ENCODE results near the gene SLTM. TPM values are rescaled to one million over a fixed set of nuclear protein-coding genes. Genes with fewer than 3 reads are reported as not detected.

Gene SLTM
- total and polyA plus RNA-seq, 7 experiments from 2014 or later = 56.3 to 166 (median 151) TPM

DNA sequence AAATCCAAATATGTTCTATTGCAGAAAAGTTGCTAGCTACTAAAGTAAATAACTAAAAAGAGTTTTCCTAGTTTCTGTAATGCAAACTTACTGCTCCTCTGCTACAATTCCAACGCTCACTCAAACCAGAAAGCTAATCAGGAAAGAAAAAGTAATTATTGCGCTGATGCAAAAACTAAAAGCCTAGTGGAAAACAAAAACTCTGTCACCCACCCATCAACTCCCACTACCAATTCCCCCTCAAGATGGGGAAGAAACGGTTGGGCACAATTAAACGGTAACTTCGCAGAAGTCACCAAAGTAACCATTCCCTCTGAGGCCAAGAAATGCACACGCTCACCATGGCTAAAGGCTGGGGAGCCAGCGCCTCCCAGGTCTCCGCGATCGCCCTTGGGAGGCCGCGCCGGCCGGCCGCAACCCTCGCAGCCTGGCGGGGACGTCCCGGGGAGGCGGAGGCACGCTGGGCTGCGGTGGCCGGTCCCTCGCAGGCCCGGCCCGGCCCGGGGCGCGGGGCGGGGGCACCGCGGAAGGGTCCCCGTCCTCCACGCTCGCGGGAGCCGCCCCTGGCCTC is 684 bp downstream of the SLTM start:
- Histone ChIP-seq H3K27me3 (ENCODE audit: control insufficient read depth in 2 of 2, insufficient read depth in 2 of 2, low read length in 2 of 2) (no peaks in the 10 kb centered on the region), H3K4me1 (ENCODE audit: control insufficient read depth in 2 of 2, insufficient read depth in 2 of 2, low read length in 2 of 2) (peaks cover 19 to 21% of the 10 kb centered on the region in 2 donors), H3K27ac (ENCODE audit: low read depth, low read length) (peak overlapping the region; percentile 93), H3K36me3 (ENCODE audit: control insufficient read depth in 2 of 3, insufficient read depth in 3 of 3, low read length in 3 of 3) (peaks cover 0 to 21% (median 4%) of the 10 kb centered on the region in 3 experiments), H3K4me3 (ENCODE audit: low read length) (peak overlapping the region; percentile 91), H3K9me3 (ENCODE audit: control insufficient read depth in 2 of 3, low read length in 3 of 3) (no peaks in the 10 kb centered on the region)
- ATAC-seq (no peak), DNase-seq (no peak)
- peaks cover 0 to 4% (median 0%) of the 10 kb centered on the region in 11 donors for H3K9me3 Mint-ChIP-seq
- POLR2A ChIA-PET = interaction anchor here (1.3 to 1.4 kb wide), 3 partner anchors 10 to 287 kb away, joined by 4 to 5 read pairs (median 4); partner anchors contain the start of gene MINDY2
- H3K27ac Mint-ChIP-seq = peak overlapping the region; percentile 91 to 100 (median 97)
- H3K4me1 Mint-ChIP-seq = peaks cover 14 to 37% (median 27%) of the 10 kb centered on the region in 7 donors
- peak overlapping the region; percentile 89 to 97 (median 93) for H3K4me3 Mint-ChIP-seq
- intact Hi-C loops (cut with micrococcal nuclease) = loop anchor here (1.0 to 10.0 kb wide), 12 partner anchors 55 to 1547 kb away; partner anchors contain the start of genes ADAM10 (in 2 of the 2), BNIP2 (in 2 of the 2), GTF2A2 (in 2 of the 2) and MINDY2 (in 2 of the 2)
- no peaks in the 10 kb centered on the region for H3K27me3 Mint-ChIP-seq
- peaks cover 0 to 9% (median 0%) of the 10 kb centered on the region in 5 donors for H3K36me3 Mint-ChIP-seq
- CTCF ChIA-PET = no interaction called here

DNA sequence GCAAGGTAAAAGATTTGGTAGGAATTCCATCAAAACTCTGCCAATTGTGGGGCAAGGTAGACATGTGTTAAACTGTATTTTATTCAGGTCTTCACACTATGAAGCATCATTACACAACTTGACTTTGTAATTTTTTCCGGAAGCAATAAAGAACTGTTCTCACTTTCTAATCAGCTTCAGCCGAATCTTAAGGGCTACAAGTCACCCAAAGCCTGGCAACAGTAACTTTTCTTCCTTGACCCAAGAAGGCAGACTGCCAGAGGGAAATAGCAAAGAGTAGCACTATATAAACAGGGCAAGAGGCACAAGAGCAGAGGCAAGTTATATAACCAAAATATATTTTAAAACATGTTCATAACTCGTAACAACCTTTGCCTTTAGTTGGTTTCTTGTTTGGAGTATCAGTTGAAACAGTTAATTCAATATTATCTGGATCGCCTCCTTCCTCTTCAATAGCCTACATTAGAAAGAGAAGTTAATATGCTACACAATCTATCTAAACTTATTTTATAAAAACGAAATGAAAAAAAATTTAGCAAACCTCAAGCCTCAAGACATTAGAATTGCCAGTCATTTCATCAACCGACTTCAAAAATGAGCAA is 1.4 kb downstream of the SLTM start:
- CTCF ChIA-PET = interaction anchor here (1.3 to 1.8 kb wide), 2 partner anchors 24 to 597 kb away, joined by 4 read pairs; no protein-coding TSS in a partner anchor

DNA sequence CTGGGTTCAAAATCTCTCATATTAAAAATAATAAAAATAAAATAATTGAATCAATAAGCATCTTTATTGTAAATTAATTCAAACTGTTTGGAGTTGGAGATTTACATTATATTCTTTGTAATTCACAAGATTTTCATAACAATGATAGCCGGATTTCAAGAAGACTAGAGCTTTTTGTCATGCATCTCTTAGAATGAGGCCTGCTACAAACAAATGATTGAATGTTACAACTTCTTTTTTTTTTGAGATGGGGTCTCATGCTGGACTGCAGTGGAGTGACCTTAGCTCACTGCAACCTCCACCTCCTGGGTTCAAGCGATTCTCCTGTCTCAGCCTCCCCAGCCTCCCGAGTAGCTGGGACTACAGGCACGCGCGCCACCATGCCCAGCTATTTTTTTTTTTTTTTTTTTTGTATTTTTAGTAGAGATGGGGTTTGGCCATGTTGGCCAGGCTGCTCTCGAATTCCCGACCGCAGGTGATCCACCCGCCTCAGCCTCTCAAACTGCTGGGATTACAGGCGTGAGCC is 3.5 kb downstream of the SLTM start:
- peaks cover 23 to 28% of the 10 kb centered on the region in 2 donors for H3K4me1 ChIP-seq (ENCODE audit: control insufficient read depth in 2 of 2, insufficient read depth in 2 of 2, low read length in 2 of 2)
- Mint-ChIP-seq H3K36me3 (peaks cover 0 to 11% (median 3%) of the 10 kb centered on the region in 5 donors), H3K9me3 (peaks cover 0 to 4% (median 0%) of the 10 kb centered on the region in 11 donors), H3K4me3 (peak overlapping the region in 1 of 10 donors; percentile 51), H3K27me3 (no peaks in the 10 kb centered on the region), H3K4me1 (peaks cover 25 to 54% (median 34%) of the 10 kb centered on the region in 7 donors), H3K27ac (peak overlapping the region in 1 of 9 donors; percentile 41)
- H3K27ac ChIP-seq (ENCODE audit: low read depth, low read length) = no peak overlapping the region
- POLR2A ChIA-PET = interaction anchor here (0.6 to 2.6 kb wide), 2 partner anchors 15 to 103 kb away, joined by 3 to 13 read pairs; no protein-coding TSS in a partner anchor
- intact Hi-C loops (cut with micrococcal nuclease) = loop anchor here (2.0 to 10.0 kb wide), 3 partner anchors 15 to 1225 kb away; partner anchors contain the start of gene POLR2M (in 1 of the 2)
- DNase-seq = no peak
- H3K36me3 ChIP-seq (ENCODE audit: control insufficient read depth in 2 of 3, insufficient read depth in 3 of 3, low read length in 3 of 3) = peaks cover 4 to 42% (median 4%) of the 10 kb centered on the region in 3 experiments
- CTCF ChIA-PET = interaction anchor here (0.6 to 1.8 kb wide), 2 partner anchors 26 to 128 kb away, joined by 3 to 4 read pairs; no protein-coding TSS in a partner anchor
- H3K27me3 ChIP-seq (ENCODE audit: control insufficient read depth in 2 of 2, insufficient read depth in 2 of 2, low read length in 2 of 2) = no peaks in the 10 kb centered on the region
- ATAC-seq = no peak
- H3K4me3 ChIP-seq (ENCODE audit: low read length) = no peak overlapping the region
- H3K9me3 ChIP-seq (ENCODE audit: control insufficient read depth in 2 of 3, low read length in 3 of 3) = no peaks in the 10 kb centered on the region

More for the DNA sequence above, 1.4 kb downstream of the SLTM start:
- peak overlapping the region; percentile 89 to 97 (median 93) for H3K4me3 Mint-ChIP-seq
- H3K9me3 ChIP-seq (ENCODE audit: control insufficient read depth in 2 of 3, low read length in 3 of 3) = no peaks in the 10 kb centered on the region
- H3K27ac ChIP-seq (ENCODE audit: low read depth, low read length) = peak overlapping the region; percentile 93
- H3K36me3 ChIP-seq (ENCODE audit: control insufficient read depth in 2 of 3, insufficient read depth in 3 of 3, low read length in 3 of 3) = peaks cover 4 to 27% (median 4%) of the 10 kb centered on the region in 3 experiments
- H3K36me3 Mint-ChIP-seq = peaks cover 0 to 9% (median 0%) of the 10 kb centered on the region in 5 donors
- intact Hi-C loops (cut with micrococcal nuclease) = loop anchor here (2.0 to 10.0 kb wide), 4 partner anchors 183 to 1227 kb away; partner anchors contain the start of genes ADAM10 (in 1 of the 2), GTF2A2 (in 1 of the 2) and POLR2M (in 1 of the 2)
- peaks cover 14 to 37% (median 26%) of the 10 kb centered on the region in 7 donors for H3K4me1 Mint-ChIP-seq
- H3K4me3 ChIP-seq (ENCODE audit: low read length) = peak overlapping the region; percentile 91
- POLR2A ChIA-PET = interaction anchor here (1.1 to 2.6 kb wide), 6 partner anchors 10 to 286 kb away, joined by 4 to 13 read pairs (median 4); partner anchors contain the start of gene MINDY2
- ATAC-seq = no peak
- DNase-seq = no peak
- H3K27me3 ChIP-seq (ENCODE audit: control insufficient read depth in 2 of 2, insufficient read depth in 2 of 2, low read length in 2 of 2) = no peaks in the 10 kb centered on the region
- H3K27ac Mint-ChIP-seq = peak overlapping the region; percentile 91 to 100 (median 97)
- H3K9me3 Mint-ChIP-seq = peaks cover 0 to 4% (median 0%) of the 10 kb centered on the region in 11 donors
- no peaks in the 10 kb centered on the region for H3K27me3 Mint-ChIP-seq
- peaks cover 19 to 25% of the 10 kb centered on the region in 2 donors for H3K4me1 ChIP-seq (ENCODE audit: control insufficient read depth in 2 of 2, insufficient read depth in 2 of 2, low read length in 2 of 2)

DNA sequence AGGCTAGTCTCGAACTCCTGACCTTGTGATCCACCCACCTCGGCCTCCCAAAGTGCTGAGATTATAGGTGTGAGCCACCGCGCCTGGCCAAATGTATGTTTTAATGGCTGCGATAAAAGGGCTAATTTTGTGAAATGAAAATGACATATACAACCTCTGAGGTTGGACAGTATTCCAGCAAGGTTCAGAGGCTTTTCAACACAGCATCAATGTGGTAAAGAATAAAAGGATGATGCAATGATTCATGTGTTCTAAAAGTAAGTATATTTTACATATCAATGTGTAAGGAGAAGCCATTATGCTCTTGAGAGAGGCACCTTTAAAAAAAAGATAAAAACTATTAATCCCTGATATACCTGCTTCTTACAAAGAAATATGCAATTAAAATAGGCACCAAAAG is 6.7 kb downstream of the SLTM start:
- Mint-ChIP-seq H3K27ac (peak overlapping the region in 1 of 9 donors; percentile 36), H3K4me3 (no peak overlapping the region), H3K36me3 (peaks cover 0 to 8% (median 3%) of the 10 kb centered on the region in 5 donors), H3K9me3 (no peaks in the 10 kb centered on the region), H3K4me1 (peaks cover 16 to 53% (median 29%) of the 10 kb centered on the region in 7 donors), H3K27me3 (no peaks in the 10 kb centered on the region)
- ChIA-PET CTCF (no interaction called here), POLR2A (no interaction called here)
- Histone ChIP-seq H3K27me3 (ENCODE audit: control insufficient read depth in 2 of 2, insufficient read depth in 2 of 2, low read length in 2 of 2) (no peaks in the 10 kb centered on the region), H3K9me3 (ENCODE audit: control insufficient read depth in 2 of 3, low read length in 3 of 3) (no peaks in the 10 kb centered on the region), H3K4me3 (ENCODE audit: low read length) (no peak overlapping the region), H3K36me3 (ENCODE audit: control insufficient read depth in 2 of 3, insufficient read depth in 3 of 3, low read length in 3 of 3) (peaks cover 4 to 47% (median 4%) of the 10 kb centered on the region in 3 experiments), H3K27ac (ENCODE audit: low read depth, low read length) (no peak overlapping the region), H3K4me1 (ENCODE audit: control insufficient read depth in 2 of 2, insufficient read depth in 2 of 2, low read length in 2 of 2) (peaks cover 14 to 20% of the 10 kb centered on the region in 2 donors)
- intact Hi-C loops (cut with micrococcal nuclease) = no loop called here
- no peak for DNase-seq
- no peak for ATAC-seq

DNA sequence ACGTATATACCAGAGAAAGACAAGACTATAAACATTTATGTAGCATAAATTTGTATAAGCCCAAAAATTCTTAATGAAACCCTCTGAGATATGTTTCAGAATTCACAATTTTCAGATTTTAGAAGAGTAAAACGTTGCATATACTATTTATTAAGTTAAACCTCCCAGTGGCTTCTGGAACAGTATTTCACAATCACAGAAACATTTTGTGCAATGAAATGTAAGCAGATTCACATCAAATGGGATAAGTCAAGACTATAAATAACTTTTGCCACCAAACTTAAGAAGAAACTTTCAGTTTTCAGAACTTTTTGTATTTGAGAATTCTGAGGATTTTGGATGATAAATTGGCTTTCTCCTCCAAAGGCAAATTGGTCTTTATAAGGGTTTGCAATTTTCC is 9.2 kb downstream of the SLTM start:
- peaks cover 9 to 52% (median 31%) of the 10 kb centered on the region in 7 donors for H3K4me1 Mint-ChIP-seq
- ATAC-seq (no peak), DNase-seq (no peak)
- peaks cover 0 to 9% (median 5%) of the 10 kb centered on the region in 5 donors for H3K36me3 Mint-ChIP-seq
- Histone ChIP-seq H3K4me3 (ENCODE audit: low read length) (no peak overlapping the region), H3K9me3 (ENCODE audit: control insufficient read depth in 2 of 3, low read length in 3 of 3) (no peaks in the 10 kb centered on the region), H3K4me1 (ENCODE audit: control insufficient read depth in 2 of 2, insufficient read depth in 2 of 2, low read length in 2 of 2) (peaks cover 10 to 14% of the 10 kb centered on the region in 2 donors), H3K27ac (ENCODE audit: low read depth, low read length) (no peak overlapping the region), H3K27me3 (ENCODE audit: control insufficient read depth in 2 of 2, insufficient read depth in 2 of 2, low read length in 2 of 2) (no peaks in the 10 kb centered on the region), H3K36me3 (ENCODE audit: control insufficient read depth in 2 of 3, insufficient read depth in 3 of 3, low read length in 3 of 3) (peaks cover 4 to 42% (median 10%) of the 10 kb centered on the region in 3 experiments)
- H3K27me3 Mint-ChIP-seq = no peaks in the 10 kb centered on the region
- no peak overlapping the region for H3K4me3 Mint-ChIP-seq
- intact Hi-C loops (cut with micrococcal nuclease) = no loop called here
- POLR2A ChIA-PET = interaction anchor here (0.6 to 0.7 kb wide), 2 partner anchors 332 to 737 kb away, joined by 3 read pairs; no protein-coding TSS in a partner anchor
- H3K27ac Mint-ChIP-seq = peak overlapping the region in 1 of 9 donors; percentile 82
- H3K9me3 Mint-ChIP-seq = no peaks in the 10 kb centered on the region
- CTCF ChIA-PET = interaction anchor here (0.6 kb wide), 1 partner anchor 96 kb away, joined by 4 read pairs; no protein-coding TSS in a partner anchor
